Neural progenitor cell (in vitro differentiated cells): ENCODE data around the gene CHCHD6. TPM values are rescaled to one million over a fixed set of nuclear protein-coding genes. Genes with fewer than 3 reads are reported as not detected.

Experiments used
- DNase-seq: peaks from one replicate; pipeline ENCODE4 v3.0.0-alpha.2; 2016; ENCODE audit warnings: low spot score
- H2AFZ ChIP-seq: fragments of 200-600 bp; sonication (generic); replicated peaks from 2 replicates; pipeline ENCODE4 v1.6.1; 2016; ENCODE audit warnings: antibody characterized with exemption
- H3F3A ChIP-seq: fragments of 200-600 bp; sonication (generic); 2 replicates; pipeline ENCODE4 v1.6.1; 2016; ENCODE audit warnings: antibody characterized with exemption, low read depth
- H3K27ac ChIP-seq: fragments of 200-600 bp; sonication (generic); 2 replicates; pipeline ENCODE4 v1.5.1; 2016; ENCODE audit warnings: mild to moderate bottlenecking
- H3K27me3 ChIP-seq: fragments of 200-600 bp; sonication (generic); 2 replicates; pipeline ENCODE4 v1.6.1; 2016; ENCODE audit warnings: mild to moderate bottlenecking, moderate library complexity
- H3K36me3 ChIP-seq: fragments of 200-600 bp; sonication (generic); 2 replicates; pipeline ENCODE4 v1.5.1; 2016
- H3K4me1 ChIP-seq: fragments of 200-600 bp; sonication (generic); 2 replicates; pipeline ENCODE4 v1.6.1; 2016; ENCODE audit warnings: mixed run types
- H3K4me2 ChIP-seq: fragments of 200-600 bp; sonication (generic); 2 replicates; pipeline ENCODE4 v1.6.1; 2016
- H3K4me3 ChIP-seq: fragments of 200-600 bp; sonication (generic); 2 replicates; pipeline ENCODE4 v1.5.1; 2016
- H3K79me2 ChIP-seq: fragments of 200-600 bp; sonication (generic); 2 replicates; pipeline ENCODE4 v1.6.1; 2016; ENCODE audit warnings: low read depth
- H3K9ac ChIP-seq: fragments of 200-600 bp; sonication (generic); 2 replicates; pipeline ENCODE4 v1.6.1; 2016
- H3K9me3 ChIP-seq: fragments of 200-600 bp; sonication (generic); 2 replicates; pipeline ENCODE4 v1.5.1; 2016; ENCODE audit warnings: low read depth
- H4K20me1 ChIP-seq: fragments of 200-600 bp; sonication (generic); 2 replicates; pipeline ENCODE4 v1.6.1; 2016; ENCODE audit warnings: low read depth
- H3K27ac Mint-ChIP-seq: 3 replicates; pipeline ENCODE4 v1.8.0; 2021; ENCODE audit warnings: mixed read lengths
- H3K27me3 Mint-ChIP-seq: 2 replicates; pipeline ENCODE4 v1.8.0; 2022; ENCODE audit warnings: low read depth, mild to moderate bottlenecking, inconsistent platforms, moderate library complexity, mixed read lengths; ENCODE audit not compliant: insufficient read depth
- H3K36me3 Mint-ChIP-seq: 3 replicates; pipeline ENCODE4 v1.8.0; 2021; ENCODE audit warnings: mixed read lengths
- H3K4me1 Mint-ChIP-seq: 3 replicates; pipeline ENCODE4 v1.8.0; 2021; ENCODE audit warnings: mixed read lengths
- H3K4me3 Mint-ChIP-seq: 3 replicates; pipeline ENCODE4 v1.8.0; 2021; ENCODE audit warnings: mild to moderate bottlenecking, moderate library complexity, mixed read lengths
- H3K9me3 Mint-ChIP-seq: 3 replicates; pipeline ENCODE4 v1.8.0; 2020; ENCODE audit warnings: mixed read lengths
- EZH2 ChIP-seq: fragments of 200-600 bp; sonication (generic); IDR thresholded peaks from 2 replicates; pipeline ENCODE4 v1.6.1; 2017; ENCODE audit warnings: antibody characterized with exemption, mild to moderate bottlenecking, moderate library complexity
- EZH2phosphoT487 ChIP-seq: fragments of 200-600 bp; sonication (generic); IDR thresholded peaks from 2 replicates; pipeline ENCODE4 v1.6.1; 2017; ENCODE audit warnings: antibody characterized with exemption
- total RNA-seq: library from RNA; depleted of rRNA; stranded (reverse); fragments of >200 nt; gene quantifications from 2 replicates; pipeline ENCODE4 v1.2.3, GENCODE V29; 2015; ENCODE audit warnings: low replicate concordance
- TF ChIP-seq, protein P1 (sequence below): fragments of 200-600 bp; sonication (generic); IDR thresholded peaks from 2 replicates; pipeline ENCODE4 v1.5.1; 2017; ENCODE audit warnings: antibody characterized with exemption, mild to moderate bottlenecking

Gene CHCHD6
- total RNA-seq, 1 donor from 2014 or later: 35.7 TPM

DNA sequence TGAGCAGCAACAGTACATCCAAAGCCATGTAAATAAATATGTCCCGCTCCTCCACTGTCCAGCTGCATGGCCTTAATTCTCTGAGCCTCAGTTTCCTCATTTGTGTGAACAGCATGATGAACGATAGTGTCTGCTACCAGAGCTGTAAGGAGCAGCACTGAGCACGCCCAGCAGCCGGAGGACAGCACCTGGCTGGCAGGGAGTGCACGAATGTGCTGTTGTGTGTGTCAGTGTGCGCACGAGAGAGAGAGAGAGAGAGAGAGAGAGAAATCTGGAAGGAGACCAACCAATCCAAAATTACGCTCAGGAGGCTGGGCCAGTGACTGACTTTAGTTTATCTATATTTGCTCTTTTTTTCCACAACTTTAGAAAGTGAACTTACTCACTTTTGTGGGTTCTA, 252.3 kb downstream of the CHCHD6 start:
- TF ChIP-seq, protein P1, sequence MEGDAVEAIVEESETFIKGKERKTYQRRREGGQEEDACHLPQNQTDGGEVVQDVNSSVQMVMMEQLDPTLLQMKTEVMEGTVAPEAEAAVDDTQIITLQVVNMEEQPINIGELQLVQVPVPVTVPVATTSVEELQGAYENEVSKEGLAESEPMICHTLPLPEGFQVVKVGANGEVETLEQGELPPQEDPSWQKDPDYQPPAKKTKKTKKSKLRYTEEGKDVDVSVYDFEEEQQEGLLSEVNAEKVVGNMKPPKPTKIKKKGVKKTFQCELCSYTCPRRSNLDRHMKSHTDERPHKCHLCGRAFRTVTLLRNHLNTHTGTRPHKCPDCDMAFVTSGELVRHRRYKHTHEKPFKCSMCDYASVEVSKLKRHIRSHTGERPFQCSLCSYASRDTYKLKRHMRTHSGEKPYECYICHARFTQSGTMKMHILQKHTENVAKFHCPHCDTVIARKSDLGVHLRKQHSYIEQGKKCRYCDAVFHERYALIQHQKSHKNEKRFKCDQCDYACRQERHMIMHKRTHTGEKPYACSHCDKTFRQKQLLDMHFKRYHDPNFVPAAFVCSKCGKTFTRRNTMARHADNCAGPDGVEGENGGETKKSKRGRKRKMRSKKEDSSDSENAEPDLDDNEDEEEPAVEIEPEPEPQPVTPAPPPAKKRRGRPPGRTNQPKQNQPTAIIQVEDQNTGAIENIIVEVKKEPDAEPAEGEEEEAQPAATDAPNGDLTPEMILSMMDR: no peak
- TF ChIP-seq EZH2phosphoT487: no peak
- TF ChIP-seq EZH2: no peak

DNA sequence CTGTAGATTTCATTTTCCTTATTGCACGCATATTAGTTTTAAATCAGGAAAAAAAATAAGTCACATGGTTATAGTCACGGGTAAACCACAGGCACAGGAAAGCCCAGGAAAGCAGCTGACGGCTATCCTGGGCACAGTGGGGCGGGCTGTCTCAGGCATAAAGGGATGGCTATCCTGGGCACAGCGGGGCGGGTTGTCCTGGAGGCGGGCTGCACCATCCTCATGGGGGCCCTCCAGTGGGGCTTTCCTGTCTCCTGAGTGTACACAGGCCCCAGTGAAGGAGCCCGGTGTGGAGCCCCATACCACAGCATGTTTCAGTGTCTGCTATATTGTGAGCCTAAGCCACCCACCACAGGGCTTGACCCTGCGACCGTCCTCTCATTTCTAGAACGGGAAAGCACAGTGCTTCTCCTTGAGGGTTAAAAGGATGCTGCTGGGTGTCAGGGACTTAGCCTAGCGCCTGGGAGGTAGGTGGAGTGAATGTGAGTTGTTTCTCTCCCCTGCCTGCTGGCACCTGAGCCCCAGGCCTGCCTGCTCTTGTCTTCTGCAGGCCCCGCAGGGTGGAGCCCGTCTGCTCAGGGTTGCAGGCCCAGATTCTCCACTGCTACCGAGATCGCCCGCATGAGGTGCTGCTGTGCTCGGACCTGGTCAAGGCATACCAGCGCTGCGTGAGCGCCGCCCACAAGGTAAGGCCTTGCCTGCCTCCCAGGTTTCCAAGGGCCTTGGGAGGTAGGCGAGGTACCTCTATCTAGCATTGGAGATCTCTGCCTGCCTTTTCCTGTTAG, 253.0 kb downstream of the CHCHD6 start:
- Mint-ChIP-seq H3K27me3 (peaks cover 4% of the 10 kb centered on the region), H3K27ac (no peak overlapping the region), H3K9me3 (no peaks in the 10 kb centered on the region), H3K4me1 (peaks cover 17% of the 10 kb centered on the region), H3K36me3 (peaks cover 3% of the 10 kb centered on the region), H3K4me3 (no peak overlapping the region)
- H3K36me3 ChIP-seq: no peaks in the 10 kb centered on the region
- no peak for TF ChIP-seq EZH2
- TF ChIP-seq, protein P1: no peak
- no peak for TF ChIP-seq EZH2phosphoT487
- no peak overlapping the region for H2AFZ ChIP-seq
- no peak overlapping the region for H3K27ac ChIP-seq
- no peak overlapping the region for H3K4me3 ChIP-seq
- H3K4me2 ChIP-seq: no peak overlapping the region
- H3F3A ChIP-seq: no peaks in the 10 kb centered on the region
- no peaks in the 10 kb centered on the region for H3K9me3 ChIP-seq
- H4K20me1 ChIP-seq: no peaks in the 10 kb centered on the region
- H3K79me2 ChIP-seq: no peaks in the 10 kb centered on the region
- peaks cover 10% of the 10 kb centered on the region for H3K4me1 ChIP-seq
- H3K9ac ChIP-seq: no peak overlapping the region
- no peaks in the 10 kb centered on the region for H3K27me3 ChIP-seq
- DNase-seq: no peak

More for the DNA sequence above, 252.3 kb downstream of the CHCHD6 start:
- Histone ChIP-seq H3F3A (no peaks in the 10 kb centered on the region), H3K27me3 (no peaks in the 10 kb centered on the region), H2AFZ (no peak overlapping the region), H4K20me1 (no peaks in the 10 kb centered on the region), H3K9ac (no peak overlapping the region), H3K79me2 (no peaks in the 10 kb centered on the region), H3K27ac (no peak overlapping the region), H3K9me3 (no peaks in the 10 kb centered on the region), H3K36me3 (no peaks in the 10 kb centered on the region), H3K4me2 (no peak overlapping the region), H3K4me3 (no peak overlapping the region), H3K4me1 (peaks cover 10% of the 10 kb centered on the region)
- Mint-ChIP-seq H3K4me3 (no peak overlapping the region), H3K27me3 (peaks cover 4% of the 10 kb centered on the region), H3K9me3 (no peaks in the 10 kb centered on the region), H3K4me1 (peaks cover 17% of the 10 kb centered on the region), H3K27ac (peak overlapping the region; percentile 80), H3K36me3 (peaks cover 3% of the 10 kb centered on the region)
- no peak for DNase-seq

DNA sequence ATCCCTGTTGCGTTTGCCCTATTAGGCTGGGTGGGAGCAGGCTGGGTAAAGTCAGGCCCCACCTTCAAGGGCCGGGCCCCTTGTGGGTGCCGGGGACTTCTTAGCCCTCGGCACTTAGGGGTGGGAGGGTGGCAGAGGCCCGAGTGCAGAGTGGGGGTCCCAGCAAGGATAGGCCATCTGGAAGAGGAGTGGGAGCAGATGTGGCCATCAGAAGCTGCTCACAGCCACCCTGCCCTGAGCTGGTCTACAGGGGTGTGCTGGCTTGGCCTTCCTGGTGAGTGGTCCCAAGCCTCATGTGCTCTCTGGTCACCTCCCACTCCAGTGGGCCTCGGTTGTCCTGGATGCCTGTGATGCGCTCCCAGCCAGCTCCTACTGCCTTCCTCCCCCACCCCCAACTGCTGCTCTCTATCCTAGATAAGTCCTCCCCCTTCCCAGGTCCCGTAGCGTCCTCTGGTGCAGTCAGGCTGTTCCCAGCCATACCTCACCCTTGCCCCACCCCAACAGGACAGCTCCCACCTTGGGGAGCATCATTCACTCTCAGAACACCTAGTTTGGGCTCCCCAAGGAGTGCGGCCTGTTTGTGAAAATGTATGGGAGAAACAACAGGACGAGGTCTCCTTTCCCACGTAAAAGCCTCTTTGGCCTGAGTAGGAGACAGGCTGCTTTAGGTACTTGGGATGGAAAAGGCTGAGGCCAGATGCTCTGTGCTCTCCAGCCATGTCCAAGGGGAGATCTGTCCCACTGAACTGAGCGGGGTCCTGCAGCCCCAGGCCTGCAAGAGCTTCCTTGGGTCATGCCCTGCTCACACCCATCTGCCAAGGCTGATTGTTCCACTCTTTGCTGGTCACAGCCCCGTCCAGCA, 254.0 kb downstream of the CHCHD6 start:
- DNase-seq: no peak
- no peak overlapping the region for H3K27ac Mint-ChIP-seq

More for the DNA sequence above, 254.0 kb downstream of the CHCHD6 start:
- Histone ChIP-seq H3K4me1 (peaks cover 10% of the 10 kb centered on the region), H3F3A (no peaks in the 10 kb centered on the region), H3K27ac (no peak overlapping the region), H3K9me3 (no peaks in the 10 kb centered on the region), H3K79me2 (no peaks in the 10 kb centered on the region), H3K4me2 (no peak overlapping the region), H3K9ac (no peak overlapping the region), H3K4me3 (no peak overlapping the region), H3K36me3 (no peaks in the 10 kb centered on the region), H2AFZ (no peak overlapping the region), H4K20me1 (no peaks in the 10 kb centered on the region), H3K27me3 (no peaks in the 10 kb centered on the region)
- Mint-ChIP-seq H3K27me3 (peaks cover 4% of the 10 kb centered on the region), H3K4me3 (no peak overlapping the region), H3K9me3 (no peaks in the 10 kb centered on the region), H3K4me1 (peaks cover 17% of the 10 kb centered on the region), H3K36me3 (peaks cover 3% of the 10 kb centered on the region)
- TF ChIP-seq, protein P1: no peak
- TF ChIP-seq EZH2phosphoT487 (no peak), EZH2 (no peak)
